SK-N-SH (cell line): ENCODE data around the gene CEP70. TPM values are rescaled to one million over a fixed set of nuclear protein-coding genes. Genes with fewer than 3 reads are reported as not detected.

ENCODE experiments used
- CTCF ChIA-PET: fragments of 300-600, 350-600 bp; formaldehyde crosslinking; extraction: SDS; loops from one replicate; lab custom pipeline; 2021; lab: Yijun Ruan, JAX
- POLR2A ChIA-PET: fragments of 350-600 bp; sonication (Branson Sonifier 250); formaldehyde crosslinking; extraction: SDS; loops from one replicate; lab custom pipeline; 2020; ENCODE audit warnings: antibody characterized with exemption, inconsistent platforms; lab: Yijun Ruan, JAX
- DNase-seq: peaks from one replicate; pipeline ENCODE4 v3.0.0; 2012
- H2AFZ ChIP-seq: fragments of 200-600 bp; sonication (generic); 2 replicates; pipeline ENCODE4 v1.8.1; 2016; ENCODE audit warnings: antibody characterized with exemption, mild to moderate bottlenecking, low read depth
- H3F3A ChIP-seq: fragments of 200-600 bp; sonication (generic); replicated peaks from 2 replicates; pipeline ENCODE3; 2016; ENCODE audit warnings: antibody characterized with exemption, mild to moderate bottlenecking; ENCODE audit not compliant: insufficient read depth
- H3K27ac ChIP-seq, 2 experiments: fragments of 200-500 bp in 1 of 2; fragments of 200-600 bp in 1 of 2; sonication (Bioruptor generic) in 1 of 2; sonication (generic), shearing (Covaris generic) in 1 of 2; 2 replicates each; pipeline versions ENCODE4 v1.5.1 to v1.6.1; 2014 to 2016; ENCODE audit warnings: low read depth in 2 of 2, inconsistent platforms in 1 of 2, low read length in 1 of 2, mild to moderate bottlenecking in 1 of 2, mixed read lengths in 1 of 2
- H3K27me3 ChIP-seq: fragments of 200-600 bp; sonication (generic), shearing (Covaris generic); 2 replicates; pipeline ENCODE4 v1.6.1; 2016; ENCODE audit warnings: mixed run types; ENCODE audit not compliant: insufficient read depth
- H3K36me3 ChIP-seq, 2 experiments: fragments of 200-500 bp in 1 of 2; fragments of 200-600 bp in 1 of 2; sonication (Bioruptor generic) in 1 of 2; sonication (generic) in 1 of 2; replicated peaks in 1 of 2; 2 replicates each; pipeline versions ENCODE3 to v1.5.1; 2014 to 2016; ENCODE audit warnings: low read length in 1 of 2, mild to moderate bottlenecking in 1 of 2; ENCODE audit not compliant: insufficient read depth in 2 of 2, control insufficient read depth in 1 of 2
- H3K4me1 ChIP-seq, 2 experiments: fragments of 200-500 bp in 1 of 2; fragments of 200-600 bp in 1 of 2; sonication (Bioruptor generic) in 1 of 2; sonication (generic), shearing (Covaris generic) in 1 of 2; 2 replicates each; pipeline versions ENCODE4 v1.5.1 to v1.6.1; 2014 to 2016; ENCODE audit warnings: low read depth in 1 of 2, low read length in 1 of 2, mixed run types in 1 of 2; ENCODE audit not compliant: insufficient read depth in 2 of 2, control insufficient read depth in 1 of 2
- H3K4me2 ChIP-seq: fragments of 200-600 bp; sonication (generic), shearing (Covaris generic); 2 replicates; pipeline ENCODE4 v1.6.1; 2017; ENCODE audit warnings: mixed run types
- H3K4me3 ChIP-seq, 2 experiments: fragments of 200-500 bp in 1 of 2; fragments of 200-600 bp in 1 of 2; sonication (Bioruptor generic) in 1 of 2; sonication (generic), shearing (Covaris generic) in 1 of 2; 2 replicates each; pipeline versions ENCODE4 v1.5.1 to v1.8.1; 2014 to 2016; ENCODE audit warnings: low read depth in 2 of 2, inconsistent platforms in 1 of 2, low read length in 1 of 2, mild to moderate bottlenecking in 1 of 2, mixed read lengths in 1 of 2, moderate library complexity in 1 of 2
- H3K79me2 ChIP-seq: fragments of 200-600 bp; sonication (generic); 2 replicates; pipeline ENCODE4 v1.8.1; 2017; ENCODE audit warnings: mild to moderate bottlenecking; ENCODE audit not compliant: insufficient read depth
- H3K9ac ChIP-seq: fragments of 200-600 bp; sonication (generic); 2 replicates; pipeline ENCODE4 v1.6.1; 2017; ENCODE audit warnings: mixed run types
- H3K9me2 ChIP-seq: fragments of 200-600 bp; sonication (generic); 2 replicates; pipeline ENCODE4 v1.6.1; 2017; ENCODE audit warnings: mixed run types
- H3K9me3 ChIP-seq: fragments of 200-600 bp; sonication (generic); 2 replicates; pipeline ENCODE4 v1.6.1; 2017; ENCODE audit warnings: mixed run types, mild to moderate bottlenecking, moderate library complexity
- H4K20me1 ChIP-seq: fragments of 200-600 bp; sonication (generic); 2 replicates; pipeline ENCODE4 v1.6.1; 2017; ENCODE audit warnings: mild to moderate bottlenecking, mixed run types; ENCODE audit not compliant: insufficient read depth
- CHD2 ChIP-seq: fragments of 150-350 bp; IDR thresholded peaks from 2 replicates; pipeline ENCODE4 v1.6.1; 2018; ENCODE audit warnings: low read length; ENCODE audit not compliant: partially characterized antibody
- EP300 ChIP-seq, 2 experiments: IDR thresholded peaks; 2 replicates each; pipeline versions ENCODE4 v1.4.0 to v1.6.1; 2012; ENCODE audit warnings: borderline replicate concordance in 1 of 2, low read depth in 1 of 2, low read length in 1 of 2
- EZH2phosphoT487 ChIP-seq: fragments of 200-600 bp; sonication (generic); IDR thresholded peaks from 2 replicates; pipeline ENCODE4 v1.6.1; 2017; ENCODE audit warnings: low read depth, mixed run types, mild to moderate bottlenecking, antibody characterized with exemption, moderate library complexity, borderline replicate concordance
- FOSL2 ChIP-seq: IDR thresholded peaks from 2 replicates; pipeline ENCODE4 v1.4.0; 2012; ENCODE audit warnings: low read depth, mild to moderate bottlenecking, moderate library complexity, borderline replicate concordance
- FOXJ3 ChIP-seq: sonication (generic); formaldehyde crosslinking; IDR thresholded peaks from 2 replicates; pipeline ENCODE4 v1.5.1; 2020; ENCODE audit warnings: mild to moderate bottlenecking, missing genetic modification reagents
- GATA2 ChIP-seq: sonication (generic); formaldehyde crosslinking; IDR thresholded peaks from 2 replicates; pipeline ENCODE4 v1.5.0; 2020; ENCODE audit warnings: mild to moderate bottlenecking, missing genetic modification reagents
- IRF3 ChIP-seq: fragments of 150-350 bp; IDR thresholded peaks from 2 replicates; pipeline ENCODE4 v1.6.1; 2016; ENCODE audit warnings: mild to moderate bottlenecking, low read depth, low read length
- JUND ChIP-seq: IDR thresholded peaks from 2 replicates; pipeline ENCODE4 v1.4.0; 2012
- MEF2A ChIP-seq: IDR thresholded peaks from 2 replicates; pipeline ENCODE4 v1.4.0; 2012; ENCODE audit warnings: low read depth, borderline replicate concordance
- NFIC ChIP-seq: IDR thresholded peaks from 2 replicates; pipeline ENCODE4 v1.4.0; 2012; ENCODE audit warnings: borderline replicate concordance
- POLR2AphosphoS5 ChIP-seq: IDR thresholded peaks from 2 replicates; pipeline ENCODE4 v1.6.1; 2012; ENCODE audit warnings: low read depth, low read length
- RAD21 ChIP-seq: IDR thresholded peaks from 2 replicates; pipeline ENCODE4 v1.6.1; 2012; ENCODE audit warnings: mild to moderate bottlenecking, low read length
- RFX5 ChIP-seq: IDR thresholded peaks from 2 replicates; pipeline ENCODE4 v1.6.1; 2012; ENCODE audit warnings: mild to moderate bottlenecking, improper control_type of control experiment, low read length
- RXRA ChIP-seq: IDR thresholded peaks from 2 replicates; pipeline ENCODE4 v1.4.0; 2012; ENCODE audit warnings: low read depth, mild to moderate bottlenecking, borderline replicate concordance
- SIN3A ChIP-seq: IDR thresholded peaks from 2 replicates; pipeline ENCODE4 v1.6.1; 2012; ENCODE audit warnings: low read depth, mild to moderate bottlenecking, low read length, moderate library complexity, borderline replicate concordance
- TEAD4 ChIP-seq: IDR thresholded peaks from 2 replicates; pipeline ENCODE4 v1.4.0; 2012; ENCODE audit warnings: mild to moderate bottlenecking, borderline replicate concordance; ENCODE audit not compliant: insufficient read depth
- YY1 ChIP-seq: IDR thresholded peaks from 2 replicates; pipeline ENCODE4 v1.4.0; 2012; ENCODE audit warnings: low read depth, mild to moderate bottlenecking
- WGBS: methylation state at CpG from one replicate; pipeline ENCODE4 v1.1.6; 2017; ENCODE audit warnings: low lambda C conversion rate; 5-methylcytosine and 5-hydroxymethylcytosine counted together
- polyA plus RNA-seq, 3 experiments: library from polyadenylated mRNA; depleted of rRNA; stranded (reverse); fragments of >200 nt; gene quantifications; 2 replicates each; pipeline ENCODE4 v1.2.3, GENCODE V29; 2012
- TF ChIP-seq, protein P1 (sequence below): IDR thresholded peaks from 2 replicates; pipeline ENCODE4; 2012
- TF ChIP-seq, protein P2 (sequence below): IDR thresholded peaks from 2 replicates; pipeline ENCODE4 v1.4.0; 2012; ENCODE audit warnings: low read depth, borderline replicate concordance
- TF ChIP-seq, protein P3 (sequence below): IDR thresholded peaks from 2 replicates; pipeline ENCODE4 v1.4.0; 2012; ENCODE audit warnings: low read depth, borderline replicate concordance
- TF ChIP-seq, protein P4 (sequence below): fragments of 200-600 bp; sonication (generic); IDR thresholded peaks from 2 replicates; pipeline ENCODE4 v1.6.1; 2017; ENCODE audit warnings: antibody characterized with exemption, mild to moderate bottlenecking, moderate library complexity

The CEP70 gene
- polyA plus RNA-seq, 1 of the 3 experiments (the other 2 are of a cell fraction): 3.7 TPM

DNA sequence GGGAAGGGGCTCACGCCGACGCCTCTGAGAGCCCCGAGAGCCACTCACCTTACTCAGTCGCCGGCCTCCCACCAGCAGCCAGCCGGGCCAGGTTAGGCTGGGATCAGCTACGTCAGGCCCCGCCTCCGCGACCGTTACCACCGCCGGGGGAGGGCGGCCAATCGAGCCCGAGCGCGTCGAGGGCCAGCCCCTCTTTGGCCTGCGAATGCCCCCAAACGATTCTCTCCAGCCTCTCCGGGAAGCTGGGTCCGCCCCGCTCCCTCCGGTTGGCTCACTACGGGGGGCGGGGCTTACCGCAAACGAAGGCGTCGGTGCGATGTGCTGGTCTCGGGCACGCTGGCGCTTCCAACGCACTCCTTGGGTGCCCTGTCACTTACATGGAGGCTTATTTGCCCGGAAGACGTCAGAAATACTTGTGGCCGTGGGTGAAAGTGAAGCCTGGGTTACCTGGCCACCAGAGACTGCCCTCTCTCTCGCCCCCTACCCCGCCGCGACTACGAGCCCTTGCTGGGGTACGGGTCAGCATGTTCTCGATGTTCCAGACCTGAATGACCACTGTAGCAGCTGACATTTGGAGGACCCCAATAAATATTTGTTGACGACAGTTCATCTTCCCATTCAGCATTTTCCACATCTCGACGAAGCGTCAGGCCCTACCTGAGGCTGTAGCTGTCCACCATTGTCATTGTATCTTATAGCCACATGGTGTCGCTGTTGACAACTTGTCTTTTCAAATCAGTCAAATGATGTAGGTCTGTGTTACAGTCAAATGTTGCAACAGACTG lies at the start of gene CEP70 (continued):
- TF ChIP-seq, protein P1, sequence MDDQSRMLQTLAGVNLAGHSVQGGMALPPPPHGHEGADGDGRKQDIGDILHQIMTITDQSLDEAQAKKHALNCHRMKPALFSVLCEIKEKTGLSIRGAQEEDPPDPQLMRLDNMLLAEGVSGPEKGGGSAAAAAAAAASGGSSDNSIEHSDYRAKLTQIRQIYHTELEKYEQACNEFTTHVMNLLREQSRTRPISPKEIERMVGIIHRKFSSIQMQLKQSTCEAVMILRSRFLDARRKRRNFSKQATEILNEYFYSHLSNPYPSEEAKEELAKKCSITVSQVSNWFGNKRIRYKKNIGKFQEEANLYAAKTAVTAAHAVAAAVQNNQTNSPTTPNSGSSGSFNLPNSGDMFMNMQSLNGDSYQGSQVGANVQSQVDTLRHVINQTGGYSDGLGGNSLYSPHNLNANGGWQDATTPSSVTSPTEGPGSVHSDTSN: peak; percentile 54
- TF ChIP-seq NFIC (no peak), RAD21 (peak; percentile 90)

DNA sequence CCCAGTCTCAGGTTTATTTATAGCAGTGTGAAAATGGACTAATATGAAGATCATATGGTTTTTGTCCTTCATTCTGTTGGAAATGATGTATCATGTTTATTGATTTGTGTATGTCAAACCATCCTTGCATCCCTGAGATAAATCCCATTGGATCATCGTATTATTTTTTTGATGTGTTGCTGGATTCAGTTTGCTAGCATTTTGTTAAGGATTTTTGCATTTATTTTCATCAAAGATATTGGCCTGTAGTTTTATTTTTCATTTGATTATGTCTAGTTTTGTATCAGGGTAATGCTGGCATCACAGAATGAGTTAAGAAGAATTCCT lies 48.8 kb upstream of the CEP70 start:
- Histone ChIP-seq H3K27me3 (no peaks in the 10 kb centered on the region), H3K27ac (no peak overlapping the region), H3F3A (peaks cover 5% of the 10 kb centered on the region), H4K20me1 (no peaks in the 10 kb centered on the region), H3K79me2 (no peaks in the 10 kb centered on the region), H3K4me2 (no peak overlapping the region), H2AFZ (no peak overlapping the region), H3K9ac (no peak overlapping the region), H3K9me2 (no peaks in the 10 kb centered on the region)
- ChIA-PET POLR2A (no interaction called here), CTCF (interaction anchor here (1.1 to 1.7 kb wide), 2 partner anchors 17 to 272 kb away, joined by 3 to 6 read pairs; no protein-coding TSS in a partner anchor)
- no peak for TF ChIP-seq RAD21
- TF ChIP-seq, protein P2, sequence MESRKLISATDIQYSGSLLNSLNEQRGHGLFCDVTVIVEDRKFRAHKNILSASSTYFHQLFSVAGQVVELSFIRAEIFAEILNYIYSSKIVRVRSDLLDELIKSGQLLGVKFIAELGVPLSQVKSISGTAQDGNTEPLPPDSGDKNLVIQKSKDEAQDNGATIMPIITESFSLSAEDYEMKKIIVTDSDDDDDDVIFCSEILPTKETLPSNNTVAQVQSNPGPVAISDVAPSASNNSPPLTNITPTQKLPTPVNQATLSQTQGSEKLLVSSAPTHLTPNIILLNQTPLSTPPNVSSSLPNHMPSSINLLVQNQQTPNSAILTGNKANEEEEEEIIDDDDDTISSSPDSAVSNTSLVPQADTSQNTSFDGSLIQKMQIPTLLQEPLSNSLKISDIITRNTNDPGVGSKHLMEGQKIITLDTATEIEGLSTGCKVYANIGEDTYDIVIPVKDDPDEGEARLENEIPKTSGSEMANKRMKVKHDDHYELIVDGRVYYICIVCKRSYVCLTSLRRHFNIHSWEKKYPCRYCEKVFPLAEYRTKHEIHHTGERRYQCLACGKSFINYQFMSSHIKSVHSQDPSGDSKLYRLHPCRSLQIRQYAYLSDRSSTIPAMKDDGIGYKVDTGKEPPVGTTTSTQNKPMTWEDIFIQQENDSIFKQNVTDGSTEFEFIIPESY: no peak
- no peak for TF ChIP-seq IRF3
- no peak for TF ChIP-seq FOSL2
- TF ChIP-seq YY1: no peak
- TF ChIP-seq, protein P1: no peak
- TF ChIP-seq RFX5: no peak
- no peak for TF ChIP-seq SIN3A
- no peak for TF ChIP-seq GATA2 (CRISPR knock-in tag)
- TF ChIP-seq, protein P3, sequence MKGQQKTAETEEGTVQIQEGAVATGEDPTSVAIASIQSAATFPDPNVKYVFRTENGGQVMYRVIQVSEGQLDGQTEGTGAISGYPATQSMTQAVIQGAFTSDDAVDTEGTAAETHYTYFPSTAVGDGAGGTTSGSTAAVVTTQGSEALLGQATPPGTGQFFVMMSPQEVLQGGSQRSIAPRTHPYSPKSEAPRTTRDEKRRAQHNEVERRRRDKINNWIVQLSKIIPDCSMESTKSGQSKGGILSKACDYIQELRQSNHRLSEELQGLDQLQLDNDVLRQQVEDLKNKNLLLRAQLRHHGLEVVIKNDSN: no peak
- TF ChIP-seq TEAD4: no peak
- no peak for TF ChIP-seq EP300 (IDR thresholded peaks at IDR 0.05; ENCODE audit: borderline replicate concordance in 1 of 2, low read depth in 1 of 2, low read length in 1 of 2)
- TF ChIP-seq FOXJ3: no peak
- TF ChIP-seq MEF2A: no peak
- TF ChIP-seq POLR2AphosphoS5: no peak
- no peak for TF ChIP-seq RXRA
- TF ChIP-seq, protein P4, sequence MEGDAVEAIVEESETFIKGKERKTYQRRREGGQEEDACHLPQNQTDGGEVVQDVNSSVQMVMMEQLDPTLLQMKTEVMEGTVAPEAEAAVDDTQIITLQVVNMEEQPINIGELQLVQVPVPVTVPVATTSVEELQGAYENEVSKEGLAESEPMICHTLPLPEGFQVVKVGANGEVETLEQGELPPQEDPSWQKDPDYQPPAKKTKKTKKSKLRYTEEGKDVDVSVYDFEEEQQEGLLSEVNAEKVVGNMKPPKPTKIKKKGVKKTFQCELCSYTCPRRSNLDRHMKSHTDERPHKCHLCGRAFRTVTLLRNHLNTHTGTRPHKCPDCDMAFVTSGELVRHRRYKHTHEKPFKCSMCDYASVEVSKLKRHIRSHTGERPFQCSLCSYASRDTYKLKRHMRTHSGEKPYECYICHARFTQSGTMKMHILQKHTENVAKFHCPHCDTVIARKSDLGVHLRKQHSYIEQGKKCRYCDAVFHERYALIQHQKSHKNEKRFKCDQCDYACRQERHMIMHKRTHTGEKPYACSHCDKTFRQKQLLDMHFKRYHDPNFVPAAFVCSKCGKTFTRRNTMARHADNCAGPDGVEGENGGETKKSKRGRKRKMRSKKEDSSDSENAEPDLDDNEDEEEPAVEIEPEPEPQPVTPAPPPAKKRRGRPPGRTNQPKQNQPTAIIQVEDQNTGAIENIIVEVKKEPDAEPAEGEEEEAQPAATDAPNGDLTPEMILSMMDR: no peak
- no peak for TF ChIP-seq CHD2
- TF ChIP-seq EZH2phosphoT487: no peak
- TF ChIP-seq JUND: no peak
- TF ChIP-seq, all 33 proteins: peak for 0
- DNase-seq: no peak
- 95% methylated on average over 1 of the region's 1 CpG for WGBS
- Histone ChIP-seq H3K4me1 (no peaks in the 10 kb centered on the region), H3K4me3 (no peak overlapping the region), H3K9me3 (peaks cover 10% of the 10 kb centered on the region; the same call in 1 of the 2 replicates), H3K36me3 (peaks cover 0 to 5% of the 10 kb centered on the region in 2 experiments)
